DND-41 (cell line): ENCODE data around the gene MUC21.

Experiments used
- CTCF ChIP-seq: IDR thresholded peaks from 2 replicates; pipeline ENCODE4 v1.5.1; 2012; ENCODE audit warnings: borderline replicate concordance, low read length, moderate library complexity, mild to moderate bottlenecking; ENCODE audit not compliant: poor library complexity, severe bottlenecking; ENCODE audit errors: extremely low read depth
- EZH2 ChIP-seq: IDR thresholded peaks from 3 replicates; pipeline ENCODE4 v1.6.1; 2012; ENCODE audit warnings: borderline replicate concordance, low read depth, mild to moderate bottlenecking, moderate library complexity, low read length, inconsistent platforms; ENCODE audit not compliant: severe bottlenecking

GRCh38 chr6:30957716-30958115, 25.8 kb upstream of the MUC21 start:
- TF ChIP-seq CTCF (no peak), EZH2 (no peak)
